Tibial nerve (tissue), 4 donors: ENCODE measurements around the gene ZFP92.

Source experiments
- EP300 ChIP-seq, 2 donors: sonication (generic); formaldehyde crosslinking; IDR thresholded peaks; one replicate each; pipeline ENCODE4 v1.6.1; 2017; ENCODE audit warnings: antibody characterized with exemption in 2 of 2, mild to moderate bottlenecking in 1 of 2
- TF ChIP-seq, protein P1 (sequence below), 5 experiments: fragments of 200-600 bp in 3 of 5; fragments of 450-650 bp in 2 of 5; sonication (generic) in 3 of 5; IDR thresholded peaks; one replicate each; pipeline ENCODE4 v1.5.1; 2016 to 2019; ENCODE audit warnings: antibody characterized with exemption in 5 of 5, mild to moderate bottlenecking in 3 of 5, moderate library complexity in 2 of 5

DNA sequence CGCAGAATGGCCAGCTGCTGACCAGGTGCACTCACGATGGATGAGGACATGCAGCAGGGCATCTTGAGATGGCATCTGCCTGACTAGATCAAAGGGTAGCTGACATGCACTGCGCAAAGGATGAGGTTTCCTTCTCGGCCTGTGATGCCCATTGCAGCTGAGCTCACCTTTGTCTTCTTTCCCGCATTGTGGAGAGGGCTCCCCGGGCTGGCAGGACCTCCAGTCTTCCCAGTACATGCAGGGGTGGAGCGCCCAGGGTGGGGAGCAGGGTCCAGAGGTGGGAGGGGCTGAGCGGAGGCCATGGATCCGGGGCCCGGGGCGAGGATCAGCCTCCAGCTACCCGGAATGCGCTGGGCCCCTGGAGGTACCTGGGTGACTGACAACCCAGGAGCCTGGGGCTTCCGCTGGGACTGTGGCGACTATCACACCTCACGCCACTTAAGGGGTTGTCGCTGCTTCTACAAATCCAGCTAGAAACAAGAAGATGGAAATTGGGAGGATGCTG is 22.6 kb downstream of the ZFP92 start:
- TF ChIP-seq EP300 (IDR thresholded peaks at IDR 0.05) = no peak
- TF ChIP-seq, protein P1, sequence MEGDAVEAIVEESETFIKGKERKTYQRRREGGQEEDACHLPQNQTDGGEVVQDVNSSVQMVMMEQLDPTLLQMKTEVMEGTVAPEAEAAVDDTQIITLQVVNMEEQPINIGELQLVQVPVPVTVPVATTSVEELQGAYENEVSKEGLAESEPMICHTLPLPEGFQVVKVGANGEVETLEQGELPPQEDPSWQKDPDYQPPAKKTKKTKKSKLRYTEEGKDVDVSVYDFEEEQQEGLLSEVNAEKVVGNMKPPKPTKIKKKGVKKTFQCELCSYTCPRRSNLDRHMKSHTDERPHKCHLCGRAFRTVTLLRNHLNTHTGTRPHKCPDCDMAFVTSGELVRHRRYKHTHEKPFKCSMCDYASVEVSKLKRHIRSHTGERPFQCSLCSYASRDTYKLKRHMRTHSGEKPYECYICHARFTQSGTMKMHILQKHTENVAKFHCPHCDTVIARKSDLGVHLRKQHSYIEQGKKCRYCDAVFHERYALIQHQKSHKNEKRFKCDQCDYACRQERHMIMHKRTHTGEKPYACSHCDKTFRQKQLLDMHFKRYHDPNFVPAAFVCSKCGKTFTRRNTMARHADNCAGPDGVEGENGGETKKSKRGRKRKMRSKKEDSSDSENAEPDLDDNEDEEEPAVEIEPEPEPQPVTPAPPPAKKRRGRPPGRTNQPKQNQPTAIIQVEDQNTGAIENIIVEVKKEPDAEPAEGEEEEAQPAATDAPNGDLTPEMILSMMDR (IDR thresholded peaks at IDR 0.05) = no peak
